ENCODE data around the gene CTDNEP1. TPM values are rescaled to one million over a fixed set of nuclear protein-coding genes. Genes with fewer than 3 reads are reported as not detected.

The CTDNEP1 gene
- total and polyA plus RNA-seq, 12 donors = 30.3 to 177 (median 105) TPM

- H3K9me3 ChIP-seq (replicated peaks in 1 of 3) = no peaks in the 10 kb centered on the region
- H3K4me1 ChIP-seq (replicated peaks in 1 of 2) = peaks cover 26 to 54% of the 10 kb centered on the region in 2 donors
- intact Hi-C loops (cut with DNase I) = no loop called here
- peaks cover 0 to 64% of the 10 kb centered on the region in 2 donors for H3K36me3 ChIP-seq (replicated peaks in 1 of 2)
- H3K27me3 ChIP-seq = no peaks in the 10 kb centered on the region
- WGBS, 4 donors = 67 to 73% (median 72%) methylated on average over 1 to 4 of the region's 4 CpGs
- peak overlapping the region in 3 of 5 donors; percentile 38 to 100 (median 51) for H3K27ac ChIP-seq
- no peak overlapping the region for H3K4me3 ChIP-seq
- DNase-seq = peak in 1 of 7 donors; percentile 48
- TF ChIP-seq CTCF (IDR thresholded peaks at IDR 0.05) (no peak), POLR2A (IDR thresholded peaks at IDR 0.05) (no peak)
Measured at GRCh38 chr17:7223375-7223774, 28.2 kb downstream of the CTDNEP1 start.

- H3K4me3 ChIP-seq = no peak overlapping the region
- no peaks in the 10 kb centered on the region for H3K27me3 ChIP-seq
- H3K4me1 ChIP-seq (replicated peaks in 1 of 2) = peaks cover 30 to 58% of the 10 kb centered on the region in 2 donors
- H3K27ac ChIP-seq = peak overlapping the region in 2 of 5 donors; percentile 38 to 100
- peaks cover 0 to 60% of the 10 kb centered on the region in 2 donors for H3K36me3 ChIP-seq (replicated peaks in 1 of 2)
- H3K9me3 ChIP-seq (replicated peaks in 1 of 3) = no peaks in the 10 kb centered on the region
- DNase-seq = peak in 3 of 7 donors; percentile 22 to 60 (median 57)
- WGBS, 4 donors = 63 to 70% (median 67%) methylated on average over 3 to 7 of the region's 7 CpGs
- intact Hi-C loops (cut with DNase I) = no loop called here
- TF ChIP-seq CTCF (IDR thresholded peaks at IDR 0.05) (no peak), POLR2A (IDR thresholded peaks at IDR 0.05) (no peak)
Measured at GRCh38 chr17:7222972-7223292, 28.6 kb downstream of the CTDNEP1 start.

- peaks cover 33 to 62% of the 10 kb centered on the region in 2 donors for H3K4me1 ChIP-seq (replicated peaks in 1 of 2)
- peak in 4 of 7 donors; percentile 21 to 44 (median 40) for DNase-seq
- TF ChIP-seq CTCF (IDR thresholded peaks at IDR 0.05) (no peak), POLR2A (IDR thresholded peaks at IDR 0.05) (no peak)
- H3K27ac ChIP-seq = peak overlapping the region in 3 of 5 donors; percentile 93 to 100 (median 99)
- peaks cover 0 to 54% of the 10 kb centered on the region in 2 donors for H3K36me3 ChIP-seq (replicated peaks in 1 of 2)
- H3K27me3 ChIP-seq = no peaks in the 10 kb centered on the region
- 65 to 71% (median 71%) methylated on average over 11 to 15 of the region's 15 CpGs for WGBS, 4 donors
- no peak overlapping the region for H3K4me3 ChIP-seq
- H3K9me3 ChIP-seq (replicated peaks in 1 of 3) = no peaks in the 10 kb centered on the region
- intact Hi-C loops (cut with DNase I) = no loop called here
Measured at GRCh38 chr17:7222093-7222971, 29.2 kb downstream of the CTDNEP1 start.

GRCh38 chr17:7221278-7222092 lies 30.0 kb downstream of the CTDNEP1 start:
- TF ChIP-seq POLR2A (IDR thresholded peaks at IDR 0.05) (peak in 1 of 2 donors; percentile 4), CTCF (IDR thresholded peaks at IDR 0.05) (no peak)
- 52 to 62% (median 54%) methylated on average over 7 to 10 of the region's 10 CpGs for WGBS, 4 donors
- H3K36me3 ChIP-seq (replicated peaks in 1 of 2) = peaks cover 0 to 45% of the 10 kb centered on the region in 2 donors
- peak in 4 of 7 donors; percentile 17 to 38 (median 22) for DNase-seq
- H3K4me1 ChIP-seq (replicated peaks in 1 of 2) = peaks cover 39 to 63% of the 10 kb centered on the region in 2 donors
- peak overlapping the region in 1 of 4 donors; percentile 99 for H3K4me3 ChIP-seq
- H3K27ac ChIP-seq = peak overlapping the region in 4 of 5 donors; percentile 93 to 100 (median 98)
- no peaks in the 10 kb centered on the region for H3K9me3 ChIP-seq (replicated peaks in 1 of 3)
- intact Hi-C loops (cut with DNase I) = no loop called here
- no peaks in the 10 kb centered on the region for H3K27me3 ChIP-seq
